GM12874 (cell line): ENCODE measurements around the gene TROAP.

Source experiments
- TF ChIP-seq, protein P1 (sequence below): IDR thresholded peaks from 2 replicates; pipeline ENCODE4 v1.5.1; 2011; ENCODE audit warnings: low read depth, mild to moderate bottlenecking, control low read depth, low read length, moderate library complexity; ENCODE audit not compliant: insufficient read depth

TROAP gene

DNA sequence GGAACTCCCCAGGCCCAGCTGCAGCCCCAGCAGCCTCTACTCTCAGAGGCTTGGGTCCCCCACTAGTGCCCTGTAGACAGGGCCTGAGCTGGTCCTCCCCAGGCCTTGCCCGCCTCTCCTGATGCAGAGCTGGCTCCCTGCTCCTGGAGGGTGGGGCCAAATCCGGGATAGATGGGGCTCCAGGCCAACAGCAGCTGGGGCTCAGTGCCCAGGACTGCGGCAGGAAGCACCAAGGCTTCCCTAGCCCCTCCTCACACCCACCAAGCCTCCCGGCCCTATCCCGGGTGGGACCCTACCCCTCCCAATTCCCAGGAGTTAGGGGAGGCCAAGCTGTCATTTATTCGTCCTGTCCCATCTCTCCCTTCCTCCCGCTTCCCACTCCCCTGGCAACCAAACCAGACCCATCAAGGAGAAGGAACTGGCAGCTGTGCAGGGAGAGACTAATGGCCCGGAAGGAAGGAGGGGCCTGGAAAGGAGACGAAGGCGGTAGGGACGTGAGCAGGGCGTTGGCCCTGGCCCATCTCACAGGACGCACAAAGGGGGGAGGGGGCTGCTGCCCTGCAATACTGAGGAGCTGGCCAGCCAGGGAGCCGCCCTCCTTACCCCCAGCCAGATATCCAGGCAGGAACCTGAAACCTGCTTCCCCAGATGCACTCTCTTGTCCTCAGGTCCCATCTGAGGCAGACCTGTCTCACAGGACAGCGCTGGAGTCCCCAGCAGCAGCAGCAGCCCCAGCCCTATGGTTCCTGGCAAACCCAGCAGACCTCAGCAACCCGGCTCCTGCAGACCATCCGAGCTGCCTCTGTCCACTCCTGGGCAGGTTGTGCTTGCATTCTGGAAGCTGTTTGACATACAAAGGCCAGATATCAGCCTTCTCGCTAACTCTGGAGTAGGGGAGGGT, 29.7 kb upstream of the TROAP start:
- TF ChIP-seq, protein P1, sequence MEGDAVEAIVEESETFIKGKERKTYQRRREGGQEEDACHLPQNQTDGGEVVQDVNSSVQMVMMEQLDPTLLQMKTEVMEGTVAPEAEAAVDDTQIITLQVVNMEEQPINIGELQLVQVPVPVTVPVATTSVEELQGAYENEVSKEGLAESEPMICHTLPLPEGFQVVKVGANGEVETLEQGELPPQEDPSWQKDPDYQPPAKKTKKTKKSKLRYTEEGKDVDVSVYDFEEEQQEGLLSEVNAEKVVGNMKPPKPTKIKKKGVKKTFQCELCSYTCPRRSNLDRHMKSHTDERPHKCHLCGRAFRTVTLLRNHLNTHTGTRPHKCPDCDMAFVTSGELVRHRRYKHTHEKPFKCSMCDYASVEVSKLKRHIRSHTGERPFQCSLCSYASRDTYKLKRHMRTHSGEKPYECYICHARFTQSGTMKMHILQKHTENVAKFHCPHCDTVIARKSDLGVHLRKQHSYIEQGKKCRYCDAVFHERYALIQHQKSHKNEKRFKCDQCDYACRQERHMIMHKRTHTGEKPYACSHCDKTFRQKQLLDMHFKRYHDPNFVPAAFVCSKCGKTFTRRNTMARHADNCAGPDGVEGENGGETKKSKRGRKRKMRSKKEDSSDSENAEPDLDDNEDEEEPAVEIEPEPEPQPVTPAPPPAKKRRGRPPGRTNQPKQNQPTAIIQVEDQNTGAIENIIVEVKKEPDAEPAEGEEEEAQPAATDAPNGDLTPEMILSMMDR: no peak

DNA sequence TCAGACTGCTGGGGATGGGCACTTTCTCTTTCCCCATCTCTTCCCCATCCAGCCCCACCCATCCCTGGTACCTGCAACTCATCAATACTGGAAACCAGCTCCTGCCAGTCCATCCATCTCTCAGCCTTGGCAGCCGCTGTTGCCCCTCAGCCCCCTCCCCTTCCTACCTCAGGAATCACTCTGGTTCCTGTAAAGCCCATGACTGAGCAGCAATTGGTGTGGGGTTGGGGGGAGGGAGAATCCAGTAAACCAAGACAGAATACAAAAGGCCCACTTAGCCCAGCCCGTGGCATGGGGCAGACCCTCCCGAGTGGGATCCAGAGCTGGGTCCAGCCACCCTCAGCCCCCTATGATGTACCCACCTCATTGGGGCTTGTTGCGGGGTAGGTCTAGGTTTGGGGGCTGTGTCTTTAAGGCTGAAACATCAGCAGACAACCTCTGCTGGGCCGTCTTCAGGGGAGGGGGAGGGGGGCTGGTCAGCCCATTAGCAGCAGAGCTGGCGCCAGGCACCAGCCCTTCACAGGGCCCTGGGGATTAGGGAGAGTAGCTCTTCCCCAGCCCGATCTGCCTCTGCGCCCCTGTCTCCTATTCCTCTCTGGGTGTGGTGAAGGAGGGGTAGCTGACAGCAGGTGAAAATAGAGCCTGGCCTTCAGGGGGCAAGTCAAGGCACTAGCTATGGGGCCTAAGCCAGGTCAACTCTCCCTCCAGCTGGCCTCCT, 28.8 kb upstream of the TROAP start:
- TF ChIP-seq, protein P1: no peak

DNA sequence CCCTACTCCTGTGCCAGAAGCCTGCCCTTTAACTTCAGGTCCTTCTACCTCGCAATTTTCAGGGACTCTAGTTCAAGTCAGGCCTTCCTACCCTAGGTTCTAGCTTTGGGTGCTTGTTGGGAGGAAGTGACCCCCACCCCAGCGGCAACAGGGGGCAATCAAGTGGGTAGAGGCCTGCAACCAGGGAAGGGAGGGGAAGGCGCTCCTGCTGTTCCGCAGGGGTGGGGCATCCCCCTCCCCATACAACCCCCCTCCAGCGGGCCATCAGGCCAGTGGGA, 28.3 kb upstream of the TROAP start:
- TF ChIP-seq, protein P1: no peak

DNA sequence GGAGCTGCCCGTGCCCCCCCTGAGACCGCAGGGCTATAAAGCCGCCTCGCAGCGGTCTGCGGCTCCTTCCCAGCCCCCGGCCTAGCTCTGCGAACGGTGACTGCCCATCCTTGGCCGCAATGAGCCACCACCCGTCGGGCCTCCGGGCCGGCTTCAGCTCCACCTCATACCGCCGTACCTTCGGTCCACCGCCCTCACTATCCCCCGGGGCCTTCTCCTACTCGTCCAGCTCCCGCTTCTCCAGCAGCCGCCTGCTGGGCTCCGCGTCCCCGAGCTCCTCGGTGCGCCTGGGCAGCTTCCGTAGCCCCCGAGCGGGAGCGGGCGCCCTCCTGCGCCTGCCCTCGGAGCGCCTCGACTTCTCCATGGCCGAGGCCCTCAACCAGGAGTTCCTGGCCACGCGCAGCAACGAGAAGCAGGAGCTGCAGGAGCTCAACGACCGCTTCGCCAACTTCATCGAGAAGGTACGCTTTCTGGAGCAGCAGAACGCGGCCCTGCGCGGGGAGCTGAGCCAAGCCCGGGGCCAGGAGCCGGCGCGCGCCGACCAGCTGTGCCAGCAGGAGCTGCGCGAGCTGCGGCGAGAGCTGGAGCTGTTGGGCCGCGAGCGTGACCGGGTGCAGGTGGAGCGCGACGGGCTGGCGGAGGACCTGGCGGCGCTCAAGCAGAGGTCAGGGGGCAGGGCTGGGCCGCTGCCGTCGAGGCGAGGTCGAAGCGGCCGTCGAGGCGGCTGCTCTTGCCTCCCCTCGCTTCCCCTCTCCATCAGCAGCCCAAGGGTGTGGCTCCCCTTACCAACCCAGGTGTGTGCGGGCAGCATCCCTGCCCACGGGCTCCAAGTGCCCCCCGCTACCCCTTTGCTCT, 27.7 kb upstream of the TROAP start, which contains the start of gene PRPH:
TSS of gene PRPH (plus strand) at position 66 of the 855 bp plus-strand sequence. CDS start at position 120, 54 bp downstream.
- TF ChIP-seq, protein P1: no peak

DNA sequence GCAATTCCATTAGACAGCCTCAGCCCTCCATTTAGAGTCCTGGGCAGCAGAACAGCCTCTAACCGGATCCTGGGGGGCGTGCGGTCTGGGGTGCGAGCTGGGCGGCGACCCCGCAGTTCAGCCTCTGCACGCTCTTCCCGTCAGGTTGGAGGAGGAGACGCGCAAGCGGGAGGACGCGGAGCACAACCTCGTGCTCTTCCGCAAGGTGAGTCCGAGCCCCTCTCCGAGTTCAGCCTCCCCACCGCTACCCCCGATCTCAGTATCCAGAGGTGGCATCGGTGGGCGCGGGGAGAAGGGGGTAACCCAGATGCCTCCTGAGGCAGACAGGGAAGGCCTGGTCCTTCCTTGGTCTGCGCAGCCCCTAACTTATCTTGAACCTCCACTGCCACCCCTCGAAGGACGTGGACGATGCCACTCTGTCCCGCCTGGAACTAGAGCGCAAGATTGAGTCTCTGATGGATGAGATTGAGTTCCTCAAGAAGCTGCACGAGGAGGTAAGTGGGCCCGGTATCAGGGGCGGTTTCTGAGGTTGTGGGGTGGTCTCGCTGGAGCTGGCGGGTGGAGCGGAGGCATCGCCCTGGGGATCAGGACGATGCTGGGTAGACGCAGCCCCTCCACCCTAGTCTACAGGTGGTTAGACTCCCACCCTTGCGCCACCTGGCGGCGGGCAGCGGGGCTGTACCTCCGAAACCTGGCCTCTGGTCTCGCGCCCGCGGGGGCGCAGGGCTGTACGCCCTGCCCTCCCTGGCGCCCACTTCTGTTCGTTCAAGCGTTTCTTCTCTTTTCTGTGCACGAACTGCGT, 26.8 kb upstream of the TROAP start:
- TF ChIP-seq, protein P1: peak; percentile 95

DNA sequence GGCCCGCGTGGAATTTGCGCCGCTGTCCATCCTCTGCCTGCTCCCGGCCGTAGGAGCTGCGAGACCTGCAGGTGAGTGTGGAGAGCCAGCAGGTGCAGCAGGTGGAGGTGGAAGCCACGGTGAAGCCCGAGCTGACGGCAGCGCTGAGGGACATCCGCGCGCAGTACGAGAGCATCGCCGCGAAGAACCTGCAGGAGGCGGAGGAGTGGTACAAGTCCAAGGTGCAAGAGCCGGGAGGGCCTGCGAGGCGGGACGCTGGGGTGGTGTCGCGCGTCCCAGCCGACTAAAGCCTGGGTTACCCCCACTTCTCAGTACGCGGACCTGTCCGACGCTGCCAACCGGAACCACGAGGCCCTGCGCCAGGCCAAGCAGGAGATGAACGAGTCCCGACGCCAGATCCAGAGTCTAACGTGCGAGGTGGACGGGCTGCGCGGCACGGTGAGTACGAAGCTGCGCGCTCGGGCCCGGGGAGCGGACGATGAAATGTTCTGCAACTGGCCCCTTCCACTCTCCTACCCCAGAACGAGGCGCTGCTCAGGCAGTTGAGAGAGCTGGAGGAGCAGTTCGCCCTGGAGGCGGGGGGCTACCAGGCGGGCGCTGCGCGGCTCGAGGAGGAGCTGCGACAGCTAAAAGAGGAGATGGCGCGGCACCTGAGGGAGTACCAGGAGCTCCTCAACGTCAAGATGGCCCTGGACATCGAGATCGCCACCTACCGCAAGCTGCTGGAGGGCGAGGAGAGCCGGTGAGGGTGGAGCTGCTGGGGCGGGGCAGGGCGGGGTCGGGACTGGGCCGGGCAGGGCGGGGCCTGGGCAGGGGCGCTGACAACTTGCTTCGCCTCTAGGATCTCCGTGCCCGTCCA, 26.0 kb upstream of the TROAP start:
- TF ChIP-seq, protein P1: no peak
